Naive thymus-derived CD8-positive, alpha-beta T cell (primary cell): ENCODE results near the gene MLLT6. TPM values are rescaled to one million over a fixed set of nuclear protein-coding genes. Genes with fewer than 3 reads are reported as not detected.
A peak's percentile ranks its signal among the peaks of the same experiment; 100 is the strongest.

Source experiments
- ATAC-seq, 2 donors: fragments of 150-1000 bp; cut with Tn5 transposase in 1 of 2; sonication (Bioruptor Pico), chemical (Tn5 transposase) in 1 of 2; 1 replicate in 1 of 2; 2 replicates in 1 of 2; pipeline ENCODE4 v1.10.0; 2021; ENCODE audit warnings: mild to moderate bottlenecking in 2 of 2, moderate library complexity in 2 of 2
- POLR2A ChIA-PET: fragments of 350-600 bp; sonication (Branson Sonifier 250); formaldehyde crosslinking; loops from one replicate; lab custom pipeline; 2021; ENCODE audit warnings: antibody characterized with exemption; lab: Charles Lee
- DNase-seq, 10 donors: peaks; one replicate each; pipeline versions ENCODE4 v3.0.0 to v3.0.0-alpha.2; 2020 to 2022
- H3K27ac Mint-ChIP-seq, 10 donors: one replicate each; pipeline ENCODE4 v1.8.0; 2020 to 2022; ENCODE audit warnings: mild to moderate bottlenecking in 10 of 10, mixed read lengths in 10 of 10, moderate library complexity in 4 of 10, inconsistent platforms in 1 of 10
- H3K27me3 Mint-ChIP-seq, 5 donors: one replicate each; pipeline ENCODE4 v1.8.0; 2021 to 2022; ENCODE audit warnings: mixed read lengths in 5 of 5
- H3K36me3 Mint-ChIP-seq, 3 donors: one replicate each; pipeline ENCODE4 v1.8.0; 2020 to 2022; ENCODE audit warnings: mixed read lengths in 3 of 3, mild to moderate bottlenecking in 2 of 3, inconsistent platforms in 1 of 3
- H3K4me1 Mint-ChIP-seq, 4 donors: one replicate each; pipeline ENCODE4 v1.8.0; 2021 to 2022; ENCODE audit warnings: mixed read lengths in 4 of 4
- H3K4me3 Mint-ChIP-seq, 10 donors: one replicate each; pipeline ENCODE4 v1.8.0; 2020 to 2022; ENCODE audit warnings: mild to moderate bottlenecking in 10 of 10, mixed read lengths in 10 of 10, moderate library complexity in 6 of 10, inconsistent platforms in 1 of 10
- H3K9me3 Mint-ChIP-seq, 9 donors: one replicate each; pipeline ENCODE4 v1.8.0; 2020 to 2022; ENCODE audit warnings: mixed read lengths in 9 of 9, mild to moderate bottlenecking in 3 of 9, inconsistent platforms in 1 of 9, moderate library complexity in 1 of 9
- polyA plus RNA-seq, 3 donors: library from polyadenylated mRNA; unstranded; fragments of 300-500 nt; fragmentation: Illumina TruSeq; gene quantifications; one replicate each; pipeline ENCODE4 v1.2.3, GENCODE V29; 2021
- total RNA-seq, 8 experiments: library from RNA in 2 of 8; stranded (reverse) in 2 of 8; gene quantifications; one replicate each; pipeline ENCODE4 v1.2.3 and lab custom pipeline; 2021 to 2026

Gene MLLT6
- total and polyA plus RNA-seq, 5 experiments from 2014 or later, result 5.5 to 489 (median 11.9) TPM

DNA sequence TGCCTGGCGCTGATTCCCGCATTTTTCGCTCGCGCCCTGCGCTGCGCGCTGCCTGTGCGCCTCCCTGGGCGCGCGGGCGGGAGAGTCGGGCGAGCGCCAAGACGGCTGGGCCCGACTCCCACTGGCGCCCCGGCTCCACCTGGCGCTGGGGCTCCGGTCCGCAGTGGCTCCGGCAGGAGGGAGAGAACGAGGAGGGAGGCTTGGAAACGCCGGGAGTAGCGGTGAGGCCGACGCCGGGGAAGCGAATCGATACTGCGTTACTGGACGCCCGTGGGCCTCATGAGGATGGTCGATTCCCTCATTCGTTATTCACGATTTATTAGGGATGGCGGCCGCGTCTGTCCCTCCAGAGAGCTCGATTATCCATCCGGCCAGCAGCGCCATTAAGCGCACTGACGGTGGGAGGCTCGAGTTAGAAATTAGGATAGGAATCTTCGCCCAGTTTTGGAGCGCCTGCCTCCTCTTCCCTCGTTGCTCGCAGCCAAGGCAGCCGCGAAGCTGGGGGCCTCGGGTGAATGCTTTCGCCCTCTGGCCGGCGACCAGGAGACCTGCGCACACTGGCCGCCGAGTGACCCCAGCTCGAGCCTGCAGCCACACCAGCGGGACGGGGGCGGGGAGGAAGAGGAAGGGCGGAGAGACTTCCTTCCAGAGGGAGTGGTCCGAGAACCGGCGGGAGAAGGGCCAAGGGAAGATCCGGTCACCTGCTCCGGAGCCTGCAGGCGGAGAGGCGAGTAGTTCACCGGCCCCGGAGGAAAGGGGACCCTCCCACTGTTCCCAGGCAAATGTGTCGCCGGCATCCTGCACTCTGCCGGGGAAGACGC is 44.4 kb downstream of the MLLT6 start:
- Mint-ChIP-seq H3K27me3 (peaks cover 9 to 58% (median 29%) of the 10 kb centered on the region in 5 donors), H3K4me1 (peaks cover 30 to 65% (median 60%) of the 10 kb centered on the region in 4 donors)

DNA sequence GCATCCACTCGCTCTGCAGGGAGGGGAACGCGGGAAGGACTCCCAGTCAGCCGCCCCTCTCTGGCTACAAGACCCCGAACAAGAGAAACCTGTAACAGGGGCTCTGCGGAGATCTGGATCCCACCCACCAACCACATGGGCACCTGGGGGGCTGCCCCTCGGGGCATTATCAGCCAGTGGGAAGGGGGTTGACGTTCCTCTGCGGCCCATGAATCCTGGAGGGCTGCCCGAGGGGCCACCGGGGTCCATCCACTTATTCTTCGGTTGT is 44.9 kb downstream of the MLLT6 start:
- H3K27me3 Mint-ChIP-seq, result peaks cover 9 to 52% (median 24%) of the 10 kb centered on the region in 5 donors
- no peak for ATAC-seq
- peak overlapping the region; percentile 61 to 100 (median 98) for H3K4me3 Mint-ChIP-seq
- peak overlapping the region in 1 of 10 donors; percentile 38 for H3K27ac Mint-ChIP-seq
- H3K4me1 Mint-ChIP-seq, result peaks cover 31 to 66% (median 63%) of the 10 kb centered on the region in 4 donors
- DNase-seq, result no peak
- POLR2A ChIA-PET, result interaction anchor here (0.9 kb wide), 1 partner anchor 48 kb away, joined by 3 read pairs; no protein-coding TSS in a partner anchor
- H3K9me3 Mint-ChIP-seq, result peaks cover 0 to 3% (median 0%) of the 10 kb centered on the region in 9 donors
- H3K36me3 Mint-ChIP-seq, result peaks cover 4 to 15% (median 5%) of the 10 kb centered on the region in 3 donors

More for the DNA sequence above, 44.4 kb downstream of the MLLT6 start:
- Mint-ChIP-seq H3K36me3 (peaks cover 4 to 12% (median 5%) of the 10 kb centered on the region in 3 donors), H3K27ac (peak overlapping the region in 2 of 10 donors; percentile 34 to 56), H3K4me3 (peak overlapping the region; percentile 43 to 100 (median 96)), H3K9me3 (peaks cover 0 to 3% (median 0%) of the 10 kb centered on the region in 9 donors)
- ATAC-seq, result no peak
- POLR2A ChIA-PET, result interaction anchor here (0.7 kb wide), 1 partner anchor 44 kb away, joined by 3 read pairs; the partner anchor contains the start of gene MLLT6
- no peak for DNase-seq

DNA sequence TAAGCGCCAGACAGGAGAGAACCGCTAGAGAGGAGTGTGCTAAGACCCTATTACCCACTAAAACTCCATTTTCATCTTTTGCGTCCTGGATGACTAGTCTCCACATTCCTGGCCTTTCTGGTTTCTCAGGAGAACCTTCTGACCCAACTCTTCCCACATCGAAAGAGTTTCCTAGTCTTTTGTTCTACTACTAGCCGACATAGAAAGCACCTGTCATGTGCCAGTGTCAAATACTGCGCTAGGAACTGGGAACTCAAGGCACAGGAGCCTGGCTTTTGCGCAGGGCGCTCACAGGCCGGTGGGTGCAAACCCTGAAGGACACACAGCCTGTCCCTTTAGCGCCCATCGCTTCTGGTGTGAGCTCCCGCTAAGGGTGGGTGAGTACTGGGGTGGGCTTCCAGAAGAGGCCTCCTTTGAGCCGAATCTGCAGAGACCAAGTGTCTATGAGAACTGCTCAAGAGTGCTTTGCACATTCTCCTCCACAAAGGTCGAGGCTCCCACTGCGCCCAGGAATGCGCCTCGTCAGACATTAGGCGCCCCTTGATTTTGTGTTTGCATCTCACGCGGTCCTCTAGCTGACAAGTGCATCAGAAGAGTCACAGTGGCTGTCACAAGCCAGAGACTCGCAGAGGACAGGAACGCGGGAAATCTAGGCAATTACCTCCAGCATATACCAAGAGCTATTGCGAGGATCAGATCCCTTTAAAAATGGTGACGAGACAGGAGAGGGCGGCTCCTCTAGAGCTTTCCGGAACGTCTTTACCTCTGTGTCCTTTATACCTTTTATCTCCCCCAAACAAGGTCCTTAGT is 45.4 kb downstream of the MLLT6 start:
- H3K27ac Mint-ChIP-seq, result peak overlapping the region in 8 of 10 donors; percentile 12 to 100 (median 94)
- POLR2A ChIA-PET, result interaction anchor here (0.5 to 2.3 kb wide), 5 partner anchors 13 to 119 kb away, joined by 3 to 11 read pairs (median 4); partner anchors contain the start of genes LASP1, MLLT6 and RPL23
- peaks cover 0 to 3% (median 0%) of the 10 kb centered on the region in 9 donors for H3K9me3 Mint-ChIP-seq
- peaks cover 4 to 18% (median 5%) of the 10 kb centered on the region in 3 donors for H3K36me3 Mint-ChIP-seq
- H3K27me3 Mint-ChIP-seq, result peaks cover 9 to 47% (median 24%) of the 10 kb centered on the region in 5 donors
- ATAC-seq (no peak), DNase-seq (peak in 2 of 10 donors; percentile 26 to 27)
- peak overlapping the region; percentile 87 to 100 (median 99) for H3K4me3 Mint-ChIP-seq
- H3K4me1 Mint-ChIP-seq, result peaks cover 31 to 70% (median 65%) of the 10 kb centered on the region in 4 donors

DNA sequence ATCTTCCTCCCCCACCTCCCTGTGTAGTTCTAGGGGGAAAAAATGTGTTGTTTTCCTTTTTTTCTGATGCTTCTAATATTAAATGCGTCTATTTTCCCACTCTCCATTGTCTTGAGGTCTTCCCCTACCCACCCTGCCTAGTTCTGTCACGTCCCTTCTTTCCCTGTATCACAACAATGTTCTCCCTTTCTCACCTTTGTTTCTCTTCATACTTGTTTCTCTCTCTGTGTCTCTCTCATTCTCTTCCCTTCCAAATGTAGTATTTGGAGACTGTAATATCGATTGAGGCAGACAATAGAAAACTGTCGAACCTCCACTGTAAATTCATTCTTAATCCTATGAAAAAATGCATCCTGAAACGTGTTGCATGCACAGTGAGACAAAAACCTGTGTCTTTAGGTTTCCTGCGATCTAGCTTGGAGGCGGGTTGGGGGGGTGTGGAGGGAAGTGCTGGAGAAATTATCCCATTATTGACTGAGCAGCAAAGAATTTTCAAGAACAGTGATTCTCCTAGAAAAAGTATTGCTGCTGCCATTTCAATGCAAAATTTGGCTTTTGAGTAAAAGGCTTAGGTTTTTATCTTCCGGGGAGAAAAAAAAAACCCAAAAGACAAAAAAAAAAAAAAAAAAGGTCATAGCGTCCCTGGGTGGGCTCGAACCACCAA is 46.2 kb downstream of the MLLT6 start:
- Mint-ChIP-seq H3K27ac (peak overlapping the region; percentile 93 to 100 (median 98)), H3K36me3 (peaks cover 4 to 26% (median 7%) of the 10 kb centered on the region in 3 donors), H3K9me3 (peaks cover 0 to 3% (median 0%) of the 10 kb centered on the region in 9 donors), H3K27me3 (peaks cover 4 to 41% (median 20%) of the 10 kb centered on the region in 5 donors), H3K4me1 (peaks cover 27 to 71% (median 65%) of the 10 kb centered on the region in 4 donors), H3K4me3 (peak overlapping the region; percentile 87 to 100 (median 99))
- POLR2A ChIA-PET, result interaction anchor here (0.6 to 2.3 kb wide), 13 partner anchors 12 to 118 kb away, joined by 3 to 22 read pairs (median 7); partner anchors contain the start of genes LASP1, MLLT6 and RPL23
- DNase-seq (no peak), ATAC-seq (no peak)

DNA sequence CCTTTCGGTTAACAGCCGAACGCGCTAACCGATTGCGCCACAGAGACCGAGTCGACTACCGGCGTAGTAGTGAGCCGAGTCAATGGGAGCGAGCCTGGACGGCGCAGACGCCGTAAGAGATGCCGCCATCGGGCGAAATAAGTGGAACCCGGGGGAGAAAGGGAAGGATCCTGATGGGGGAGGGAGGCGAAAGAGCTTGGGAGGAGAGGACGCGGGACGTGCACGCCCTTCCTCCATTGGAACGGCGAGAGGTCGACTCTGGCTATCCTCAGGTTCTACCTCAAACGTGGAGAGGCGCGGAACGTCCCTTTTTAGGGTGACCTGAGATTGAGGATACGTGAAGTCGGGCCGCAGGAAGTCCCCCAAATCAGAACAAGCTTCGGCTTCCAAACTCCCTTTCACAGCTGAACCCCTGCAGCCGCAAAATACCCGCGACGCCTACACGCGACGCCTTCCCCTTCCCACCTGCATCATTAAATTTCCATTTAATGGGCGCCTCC is 46.8 kb downstream of the MLLT6 start:
- H3K4me1 Mint-ChIP-seq, result peaks cover 22 to 67% (median 61%) of the 10 kb centered on the region in 4 donors

DNA sequence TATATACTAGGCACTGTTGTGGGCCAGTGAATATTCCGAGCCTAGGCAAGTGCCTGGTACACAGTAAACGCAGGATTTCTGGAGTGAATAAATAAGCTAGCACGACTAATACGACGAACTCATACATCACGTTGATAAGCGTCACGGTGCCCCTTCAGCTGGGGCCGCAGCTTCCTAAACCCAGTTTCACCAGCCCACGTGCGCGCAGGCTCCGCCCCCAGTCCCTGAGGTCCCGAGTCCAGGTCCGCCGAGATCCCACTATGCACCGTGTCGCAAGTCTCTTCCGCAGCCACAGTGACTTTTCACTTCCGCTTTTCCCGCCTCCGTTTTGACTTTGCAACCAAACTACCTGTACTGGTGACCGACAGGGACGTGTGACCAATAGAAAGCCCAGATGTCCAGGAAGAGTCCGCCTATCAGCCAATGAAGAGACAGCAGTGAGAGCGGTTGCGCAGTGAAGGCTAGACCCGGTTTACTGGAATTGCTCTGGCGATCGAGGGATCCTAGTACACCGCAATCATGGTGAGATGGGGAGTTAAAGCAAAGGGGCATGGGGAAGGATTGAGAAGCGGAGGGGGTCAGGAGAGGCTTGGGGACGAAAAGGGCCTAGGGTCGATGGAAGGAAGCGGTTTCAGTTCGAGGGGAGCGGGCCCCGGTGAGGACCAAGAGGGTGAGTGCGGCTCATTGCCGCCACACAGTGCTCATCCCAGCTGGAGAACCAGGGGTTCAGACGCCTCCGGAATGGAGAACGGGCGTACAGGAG is 47.4 kb downstream of the MLLT6 start, which contains the start of gene PSMB3:
TSS of gene PSMB3 (plus strand) at position 434 of the 763 bp plus-strand sequence. CDS start at position 520, 86 bp downstream.
- DNase-seq, result peak; percentile 85 to 98 (median 96)
- Mint-ChIP-seq H3K4me3 (peak within 1 kb of the TSS; percentile 87 to 100 (median 99)), H3K27me3 (peaks cover 1 to 33% (median 14%) of the 10 kb centered on the region in 5 donors), H3K4me1 (peaks cover 22 to 64% (median 59%) of the 10 kb centered on the region in 4 donors), H3K27ac (peak within 1 kb of the TSS; percentile 93 to 100 (median 98)), H3K36me3 (peaks cover 4 to 38% (median 7%) of the 10 kb centered on the region in 3 donors), H3K9me3 (peaks cover 0 to 3% (median 0%) of the 10 kb centered on the region in 9 donors)
- POLR2A ChIA-PET, result interaction anchor here (0.6 to 2.3 kb wide), 15 partner anchors 10 to 401 kb away, joined by 3 to 22 read pairs (median 7); partner anchors contain the start of genes CWC25, LASP1, MLLT6 and PIP4K2B
- peak; percentile 89 to 90 for ATAC-seq

More for the DNA sequence above, 46.8 kb downstream of the MLLT6 start:
- POLR2A ChIA-PET, result interaction anchor here (0.6 to 2.3 kb wide), 16 partner anchors 11 to 401 kb away, joined by 3 to 22 read pairs (median 6); partner anchors contain the start of genes CWC25, LASP1, MLLT6 and PIP4K2B
- peaks cover 4 to 32% (median 7%) of the 10 kb centered on the region in 3 donors for H3K36me3 Mint-ChIP-seq
- peak; percentile 38 to 51 for ATAC-seq
- H3K9me3 Mint-ChIP-seq, result peaks cover 0 to 3% (median 0%) of the 10 kb centered on the region in 9 donors
- H3K27ac Mint-ChIP-seq, result peak overlapping the region; percentile 93 to 100 (median 98)
- H3K27me3 Mint-ChIP-seq, result peaks cover 1 to 35% (median 14%) of the 10 kb centered on the region in 5 donors
- DNase-seq, result peak; percentile 63 to 93 (median 86)
- peak overlapping the region; percentile 87 to 100 (median 99) for H3K4me3 Mint-ChIP-seq

DNA sequence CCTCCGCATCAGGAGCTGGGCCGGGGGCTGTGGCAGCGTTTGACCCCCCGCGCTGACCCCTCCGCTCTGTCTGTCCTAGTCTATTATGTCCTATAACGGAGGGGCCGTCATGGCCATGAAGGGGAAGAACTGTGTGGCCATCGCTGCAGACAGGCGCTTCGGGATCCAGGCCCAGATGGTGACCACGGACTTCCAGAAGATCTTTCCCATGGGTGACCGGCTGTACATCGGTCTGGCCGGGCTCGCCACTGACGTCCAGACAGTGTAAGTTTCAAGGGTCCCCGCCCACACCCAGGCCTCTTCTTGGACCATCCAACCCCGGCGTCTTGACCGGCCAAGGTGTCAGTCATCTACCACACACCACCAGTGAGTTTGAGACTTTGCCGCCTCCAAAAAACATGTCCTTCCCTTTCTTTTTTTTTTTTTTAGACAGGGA is 48.0 kb downstream of the MLLT6 start:
- ATAC-seq, result no peak
- H3K9me3 Mint-ChIP-seq, result peaks cover 0 to 3% (median 0%) of the 10 kb centered on the region in 9 donors
- peak overlapping the region; percentile 87 to 100 (median 99) for H3K4me3 Mint-ChIP-seq
- H3K36me3 Mint-ChIP-seq, result peaks cover 4 to 42% (median 10%) of the 10 kb centered on the region in 3 donors
- peaks cover 1 to 30% (median 14%) of the 10 kb centered on the region in 5 donors for H3K27me3 Mint-ChIP-seq
- H3K4me1 Mint-ChIP-seq, result peaks cover 22 to 65% (median 55%) of the 10 kb centered on the region in 4 donors
- H3K27ac Mint-ChIP-seq, result peak overlapping the region; percentile 93 to 100 (median 98)
- POLR2A ChIA-PET, result interaction anchor here (1.4 to 2.1 kb wide), 3 partner anchors 22 to 48 kb away, joined by 5 to 22 read pairs (median 8); partner anchors contain the start of gene MLLT6
- no peak for DNase-seq

DNA sequence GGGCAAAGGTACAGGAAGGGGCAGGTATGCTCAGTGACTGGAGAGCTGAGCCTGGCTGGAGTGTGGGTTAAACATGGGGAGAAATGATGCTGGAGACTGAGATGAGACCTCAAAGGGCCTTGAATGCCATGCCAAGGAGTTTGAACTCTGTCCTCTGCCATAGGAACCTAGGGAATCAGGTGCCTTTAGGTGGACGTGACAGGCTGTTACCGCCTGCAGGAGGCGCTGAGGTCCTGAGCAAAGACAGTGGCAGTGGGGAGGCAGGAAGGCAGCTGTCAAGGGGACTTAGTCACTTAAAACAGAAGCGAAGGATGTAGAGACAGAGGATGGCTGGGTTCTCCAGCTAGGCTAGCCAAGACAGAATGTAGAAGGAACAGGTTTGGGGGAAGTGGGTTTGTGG is 56.5 kb downstream of the MLLT6 start:
- peak; percentile 35 to 43 for ATAC-seq
- no peaks in the 10 kb centered on the region for H3K27me3 Mint-ChIP-seq
- DNase-seq, result peak in 2 of 10 donors; percentile 35
- peak overlapping the region in 9 of 10 donors; percentile 14 to 89 (median 78) for H3K27ac Mint-ChIP-seq
- H3K9me3 Mint-ChIP-seq, result no peaks in the 10 kb centered on the region
- peaks cover 0 to 93% (median 9%) of the 10 kb centered on the region in 3 donors for H3K36me3 Mint-ChIP-seq
- H3K4me3 Mint-ChIP-seq, result no peak overlapping the region
- POLR2A ChIA-PET, result interaction anchor here (1.0 kb wide), 1 partner anchor 37 kb away, joined by 3 read pairs; no protein-coding TSS in a partner anchor
- H3K4me1 Mint-ChIP-seq, result peaks cover 7 to 23% (median 13%) of the 10 kb centered on the region in 4 donors

DNA sequence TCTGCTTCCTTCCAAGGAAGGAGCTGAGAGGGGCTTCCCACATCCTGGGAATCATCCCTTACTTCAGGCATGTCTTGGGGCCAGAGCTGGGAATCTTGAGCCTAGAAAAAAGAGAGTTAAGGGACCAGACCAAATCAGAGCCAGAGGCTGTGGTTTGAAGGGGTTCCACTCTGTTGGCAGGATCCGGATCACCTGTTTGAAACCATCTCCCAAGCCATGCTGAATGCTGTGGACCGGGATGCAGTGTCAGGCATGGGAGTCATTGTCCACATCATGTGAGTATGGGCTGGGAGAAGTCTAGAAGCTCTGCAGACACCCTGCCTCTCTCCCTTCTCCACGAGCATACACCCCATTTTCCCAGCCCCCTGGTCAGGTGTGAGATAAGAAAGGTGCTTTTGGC is 57.2 kb downstream of the MLLT6 start:
- H3K4me3 Mint-ChIP-seq, result no peak overlapping the region
- ATAC-seq (no peak), DNase-seq (no peak)
- no peaks in the 10 kb centered on the region for H3K27me3 Mint-ChIP-seq
- peak overlapping the region in 3 of 10 donors; percentile 31 to 84 (median 46) for H3K27ac Mint-ChIP-seq
- peaks cover 7 to 25% (median 13%) of the 10 kb centered on the region in 4 donors for H3K4me1 Mint-ChIP-seq
- POLR2A ChIA-PET, result interaction anchor here (1.5 kb wide), 1 partner anchor 10 kb away, joined by 4 read pairs; the partner anchor contains the start of gene PSMB3
- H3K9me3 Mint-ChIP-seq, result no peaks in the 10 kb centered on the region
- H3K36me3 Mint-ChIP-seq, result peaks cover 0 to 93% (median 9%) of the 10 kb centered on the region in 3 donors

DNA sequence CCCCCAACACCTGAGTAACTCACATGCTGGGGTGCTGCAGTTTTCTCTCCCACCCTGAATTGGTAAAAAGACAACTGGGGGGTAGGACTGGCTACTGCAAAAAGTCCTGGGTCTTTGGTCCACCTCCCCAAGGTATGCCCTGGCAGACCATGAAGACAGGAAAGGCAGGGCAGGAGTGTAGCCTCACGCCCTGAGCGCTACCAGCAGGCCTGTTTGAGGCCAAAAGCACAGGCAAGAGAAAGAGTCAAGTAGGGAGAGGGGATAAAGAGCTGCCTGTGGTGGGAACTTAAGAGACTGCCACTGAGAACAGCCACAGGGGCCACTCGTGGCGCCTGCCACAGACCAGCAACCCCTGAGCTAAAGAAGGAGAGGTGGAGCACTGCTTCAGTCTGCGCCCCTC is 61.3 kb downstream of the MLLT6 start:
- ATAC-seq (no peak), DNase-seq (no peak)
- Mint-ChIP-seq H3K9me3 (no peaks in the 10 kb centered on the region), H3K27me3 (no peaks in the 10 kb centered on the region), H3K36me3 (peaks cover 0 to 87% (median 2%) of the 10 kb centered on the region in 3 donors), H3K4me1 (peaks cover 1 to 21% (median 13%) of the 10 kb centered on the region in 4 donors), H3K27ac (peak overlapping the region in 5 of 10 donors; percentile 18 to 73 (median 58)), H3K4me3 (no peak overlapping the region)
- POLR2A ChIA-PET, result no interaction called here
